ENCODE results near the gene SYCP1. TPM values are rescaled to one million over a fixed set of nuclear protein-coding genes. Genes with fewer than 3 reads are reported as not detected.

Gene SYCP1
- total and polyA plus RNA-seq, 10 of the 15 experiments (the other 5 are each of a cell fraction or from before 2014, with no cell fraction given): not detected

DNA sequence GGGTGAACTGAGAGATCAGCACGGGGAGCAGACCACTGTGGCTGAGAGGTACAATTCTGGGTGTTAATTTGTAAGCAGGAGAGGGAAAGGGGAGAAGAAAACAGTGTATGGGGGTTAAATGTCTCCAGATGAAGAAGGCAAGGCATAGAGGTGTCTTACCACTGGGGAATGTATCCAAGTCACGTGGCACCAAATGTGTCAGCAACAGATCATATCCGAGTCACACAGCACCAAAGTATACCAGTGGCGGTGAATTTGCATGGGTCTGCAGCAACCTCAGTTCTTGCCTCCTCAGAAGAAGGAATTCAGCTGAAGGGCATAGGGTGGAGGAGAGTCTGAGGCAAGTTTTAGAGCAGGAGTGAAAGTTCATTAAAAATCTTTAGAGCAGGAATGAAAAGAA, 21.2 kb upstream of the SYCP1 start:
- no peak for DNase-seq (ENCODE audit: low read depth, low spot score)
- no peaks in the 10 kb centered on the region; a peak in 1 of 4 replicates for H3K27me3 ChIP-seq (replicated peaks in 1 of 2; ENCODE audit: control insufficient read depth in 2 of 2, insufficient read depth in 2 of 2, low read length in 1 of 2)
- H2AFZ ChIP-seq (ENCODE audit: control insufficient read depth, low read depth, low read length): no peak overlapping the region; the same call in 1 of the 2 replicates
- TF ChIP-seq MXI1 (IDR thresholded peaks at IDR 0.05; ENCODE audit: low read depth, low read length) (no peak), SMARCA5 (IDR thresholded peaks at IDR 0.05) (no peak), HDAC6 (IDR thresholded peaks at IDR 0.05; ENCODE audit: unreplicated experiment) (no peak), FOS (IDR thresholded peaks at IDR 0.05; ENCODE audit: borderline replicate concordance, extremely low read depth, insufficient read length) (no peak)
- TF ChIP-seq, protein P1, sequence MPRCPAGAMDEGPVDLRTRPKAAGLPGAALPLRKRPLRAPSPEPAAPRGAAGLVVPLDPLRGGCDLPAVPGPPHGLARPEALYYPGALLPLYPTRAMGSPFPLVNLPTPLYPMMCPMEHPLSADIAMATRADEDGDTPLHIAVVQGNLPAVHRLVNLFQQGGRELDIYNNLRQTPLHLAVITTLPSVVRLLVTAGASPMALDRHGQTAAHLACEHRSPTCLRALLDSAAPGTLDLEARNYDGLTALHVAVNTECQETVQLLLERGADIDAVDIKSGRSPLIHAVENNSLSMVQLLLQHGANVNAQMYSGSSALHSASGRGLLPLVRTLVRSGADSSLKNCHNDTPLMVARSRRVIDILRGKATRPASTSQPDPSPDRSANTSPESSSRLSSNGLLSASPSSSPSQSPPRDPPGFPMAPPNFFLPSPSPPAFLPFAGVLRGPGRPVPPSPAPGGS (IDR thresholded peaks at IDR 0.05; ENCODE audit: borderline replicate concordance, insufficient read depth, low read depth, low read length, poor library complexity, severe bottlenecking): no peak
- no TSS peak for BruUV-seq (replicated peaks)
- in situ Hi-C loops (cut with MboI) (no loop called here), intact Hi-C loops (cut with micrococcal nuclease; ENCODE audit: unreplicated experiment) (no loop called here)
- no peak for ATAC-seq
- no peaks in the 10 kb centered on the region for H4K20me1 ChIP-seq (ENCODE audit: control insufficient read depth, insufficient read depth)
- ChIA-PET POLR2A (no interaction called here), CTCF (no interaction called here), SMC1A (ENCODE audit: uncharacterized antibody, unreplicated experiment) (no interaction called here), RAD21 (ENCODE audit: unreplicated experiment) (no interaction called here)
- H3K9ac ChIP-seq (ENCODE audit: control insufficient read depth, insufficient read depth, low read length): no peak overlapping the region
- no peaks in the 10 kb centered on the region for H3K4me1 ChIP-seq (ENCODE audit: control insufficient read depth, insufficient read depth, low read length)
- no peak overlapping the region for H3K4me3 ChIP-seq
- no peaks in the 10 kb centered on the region; the same call in 2 of the 3 replicates for H3K9me3 ChIP-seq (replicated peaks; ENCODE audit: control insufficient read depth, insufficient read depth, low read length)
- H3K27ac ChIP-seq (ENCODE audit: control insufficient read depth, insufficient read depth): no peak overlapping the region
- no peak overlapping the region for H3K4me2 ChIP-seq (ENCODE audit: control insufficient read depth, insufficient read depth)
- no peak for FAIRE-seq
- no peaks in the 10 kb centered on the region for H3K36me3 ChIP-seq (ENCODE audit: control insufficient read depth in 2 of 2, insufficient read depth in 2 of 2, low read length in 1 of 2)
- 41% methylated on average over 4 of the region's 4 CpGs for WGBS (ENCODE audit: insufficient coverage, insufficient replicate concordance, low lambda C conversion rate, missing lambda C conversion rate)
- no peaks in the 10 kb centered on the region for H3K79me2 ChIP-seq (ENCODE audit: control insufficient read depth, insufficient read depth, low read length)

GRCh38 chr1:114844270-114844669, 10.4 kb upstream of the SYCP1 start:
- Histone ChIP-seq H3K36me3 (ENCODE audit: control insufficient read depth in 2 of 2, insufficient read depth in 2 of 2, low read length in 1 of 2) (no peaks in the 10 kb centered on the region), H3K4me2 (ENCODE audit: control insufficient read depth, insufficient read depth) (no peak overlapping the region), H3K4me3 (no peak overlapping the region), H2AFZ (ENCODE audit: control insufficient read depth, low read depth, low read length) (no peak overlapping the region), H3K27ac (ENCODE audit: control insufficient read depth, insufficient read depth) (no peak overlapping the region), H3K9me3 (replicated peaks; ENCODE audit: control insufficient read depth, insufficient read depth, low read length) (no peaks in the 10 kb centered on the region), H3K27me3 (replicated peaks in 1 of 2; ENCODE audit: control insufficient read depth in 2 of 2, insufficient read depth in 2 of 2, low read length in 1 of 2) (no peaks in the 10 kb centered on the region), H3K9ac (ENCODE audit: control insufficient read depth, insufficient read depth, low read length) (no peak overlapping the region), H3K79me2 (ENCODE audit: control insufficient read depth, insufficient read depth, low read length) (no peaks in the 10 kb centered on the region), H3K4me1 (ENCODE audit: control insufficient read depth, insufficient read depth, low read length) (no peaks in the 10 kb centered on the region), H4K20me1 (ENCODE audit: control insufficient read depth, insufficient read depth) (no peaks in the 10 kb centered on the region)
- in situ Hi-C loops (cut with MboI): no loop called here
- no peak for ATAC-seq
- BruUV-seq (replicated peaks): no TSS peak
- TF ChIP-seq PBX3 (IDR thresholded peaks at IDR 0.05; ENCODE audit: insufficient replicate concordance, low read depth, low read length) (no peak), PML (IDR thresholded peaks at IDR 0.05; ENCODE audit: low read length) (no peak), HDAC2 (IDR thresholded peaks at IDR 0.05) (no peak), TARDBP (IDR thresholded peaks at IDR 0.05; ENCODE audit: borderline replicate concordance) (no peak), FOXM1 (IDR thresholded peaks at IDR 0.05; ENCODE audit: low read depth, low read length) (no peak), STAT1 (conservative IDR thresholded peaks at IDR 0.05) (no peak)
- TF ChIP-seq, protein P2, sequence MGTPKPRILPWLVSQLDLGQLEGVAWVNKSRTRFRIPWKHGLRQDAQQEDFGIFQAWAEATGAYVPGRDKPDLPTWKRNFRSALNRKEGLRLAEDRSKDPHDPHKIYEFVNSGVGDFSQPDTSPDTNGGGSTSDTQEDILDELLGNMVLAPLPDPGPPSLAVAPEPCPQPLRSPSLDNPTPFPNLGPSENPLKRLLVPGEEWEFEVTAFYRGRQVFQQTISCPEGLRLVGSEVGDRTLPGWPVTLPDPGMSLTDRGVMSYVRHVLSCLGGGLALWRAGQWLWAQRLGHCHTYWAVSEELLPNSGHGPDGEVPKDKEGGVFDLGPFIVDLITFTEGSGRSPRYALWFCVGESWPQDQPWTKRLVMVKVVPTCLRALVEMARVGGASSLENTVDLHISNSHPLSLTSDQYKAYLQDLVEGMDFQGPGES (IDR thresholded peaks at IDR 0.05): no peak
- TF ChIP-seq, protein P3, sequence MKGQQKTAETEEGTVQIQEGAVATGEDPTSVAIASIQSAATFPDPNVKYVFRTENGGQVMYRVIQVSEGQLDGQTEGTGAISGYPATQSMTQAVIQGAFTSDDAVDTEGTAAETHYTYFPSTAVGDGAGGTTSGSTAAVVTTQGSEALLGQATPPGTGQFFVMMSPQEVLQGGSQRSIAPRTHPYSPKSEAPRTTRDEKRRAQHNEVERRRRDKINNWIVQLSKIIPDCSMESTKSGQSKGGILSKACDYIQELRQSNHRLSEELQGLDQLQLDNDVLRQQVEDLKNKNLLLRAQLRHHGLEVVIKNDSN (IDR thresholded peaks at IDR 0.05; ENCODE audit: borderline replicate concordance, extremely low read length, insufficient read depth, low read depth, low read length): no peak
- ChIA-PET RAD21 (ENCODE audit: unreplicated experiment) (no interaction called here), CTCF (no interaction called here), POLR2A (no interaction called here), SMC1A (ENCODE audit: uncharacterized antibody, unreplicated experiment) (no interaction called here)
- DNase-seq (ENCODE audit: low read depth, low spot score): no peak
- no peak for FAIRE-seq
- WGBS (ENCODE audit: insufficient coverage, insufficient replicate concordance, low lambda C conversion rate, missing lambda C conversion rate): 5% methylated on average over 5 of the region's 5 CpGs
- intact Hi-C loops (cut with micrococcal nuclease; ENCODE audit: unreplicated experiment): no loop called here
